HG03039 (cell line): Measurements from ENCODE around the gene RXRA.

ENCODE experiments used
- ATAC-seq: cut with Tn5 transposase; IDR thresholded peaks from one replicate; pipeline ENCODE4 v1.9.1; 2021; ENCODE audit warnings: mild to moderate bottlenecking, moderate library complexity; ENCODE audit not compliant: unreplicated experiment

RXRA gene

GRCh38 chr9:134322781-134323241, 3.4 kb upstream of the RXRA start:
- ATAC-seq: no peak

- no peak for ATAC-seq
These were observed 2.4 kb upstream of the RXRA start for GRCh38 chr9:134323741-134324358.

GRCh38 chr9:134324359-134325095, 1.7 kb upstream of the RXRA start:
- no peak for ATAC-seq

- ATAC-seq: no peak
These were observed 1.0 kb upstream of the RXRA start for GRCh38 chr9:134325096-134325812.

GRCh38 chr9:134326724-134327601, 708 bp downstream of the RXRA start:
- ATAC-seq: no peak

GRCh38 chr9:134327671-134328231, 1.5 kb downstream of the RXRA start:
- no peak for ATAC-seq

GRCh38 chr9:134328341-134328840, 2.1 kb downstream of the RXRA start:
- no peak for ATAC-seq

GRCh38 chr9:134328841-134329575, 2.8 kb downstream of the RXRA start:
- no peak for ATAC-seq

GRCh38 chr9:134329576-134329855, 3.3 kb downstream of the RXRA start:
- ATAC-seq: no peak

- no peak for ATAC-seq
These were observed 3.6 kb downstream of the RXRA start for GRCh38 chr9:134329886-134330285.

- ATAC-seq: no peak
These were observed 4.3 kb downstream of the RXRA start for GRCh38 chr9:134330590-134330989.

- ATAC-seq: no peak
These were observed 5.2 kb downstream of the RXRA start for GRCh38 chr9:134331186-134332025.

- ATAC-seq: no peak
These were observed 6.0 kb downstream of the RXRA start for GRCh38 chr9:134332266-134332665.

- ATAC-seq: no peak
These were observed 6.6 kb downstream of the RXRA start for GRCh38 chr9:134332841-134333233.

GRCh38 chr9:134333234-134333873, 7.1 kb downstream of the RXRA start:
- no peak for ATAC-seq

GRCh38 chr9:134333874-134334581, 7.8 kb downstream of the RXRA start:
- no peak for ATAC-seq

- no peak for ATAC-seq
These were observed 8.8 kb downstream of the RXRA start for GRCh38 chr9:134335061-134335460.
